CD14-positive monocyte (primary cell): Measurements from ENCODE around the gene FOXI3. TPM values are rescaled to one million over a fixed set of nuclear protein-coding genes. Genes with fewer than 3 reads are reported as not detected.

Source experiments
- DNase-seq, 3 donors: peaks; one replicate each; pipeline ENCODE4 v3.0.0-alpha.2; 2011 to 2022
- H2AFZ ChIP-seq: 2 replicates; pipeline ENCODE4 v1.6.0; 2012; ENCODE audit warnings: mild to moderate bottlenecking, low read depth, low read length, inconsistent platforms; ENCODE audit not compliant: insufficient read depth, poor library complexity, severe bottlenecking
- H3K27ac ChIP-seq, 2 donors: 1 replicate in 1 of 2; 2 replicates in 1 of 2; pipeline ENCODE4 v1.5.1; 2012 to 2013; ENCODE audit warnings: low read length in 2 of 2, control low read depth in 1 of 2, inconsistent platforms in 1 of 2, low read depth in 1 of 2, mild to moderate bottlenecking in 1 of 2
- H3K27me3 ChIP-seq, 2 donors: one replicate each; pipeline versions ENCODE4 v1.6.0 to v1.6.1; 2011 to 2013; ENCODE audit warnings: low read length in 2 of 2; ENCODE audit not compliant: control insufficient read depth in 2 of 2, insufficient read depth in 2 of 2
- H3K36me3 ChIP-seq, 2 donors: replicated peaks in 1 of 2; 1 replicate in 1 of 2; 2 replicates in 1 of 2; pipeline versions ENCODE4 v1.5.1 to v1.6.1; 2012 to 2013; ENCODE audit warnings: low read length in 2 of 2, control low read depth in 1 of 2, inconsistent platforms in 1 of 2, mild to moderate bottlenecking in 1 of 2; ENCODE audit not compliant: insufficient read depth in 2 of 2, control insufficient read depth in 1 of 2
- H3K4me1 ChIP-seq, 2 donors: 1 replicate in 1 of 2; 2 replicates in 1 of 2; pipeline versions ENCODE4 v1.5.1 to v1.6.1; 2012 to 2013; ENCODE audit warnings: low read length in 2 of 2, control low read depth in 1 of 2, inconsistent platforms in 1 of 2, mild to moderate bottlenecking in 1 of 2, moderate library complexity in 1 of 2; ENCODE audit not compliant: insufficient read depth in 2 of 2, control insufficient read depth in 1 of 2
- H3K4me2 ChIP-seq: replicated peaks from 2 replicates; pipeline ENCODE3; 2012; ENCODE audit warnings: low read length, moderate library complexity, mild to moderate bottlenecking; ENCODE audit not compliant: poor library complexity, severe bottlenecking; ENCODE audit errors: extremely low read depth
- H3K4me3 ChIP-seq, 3 experiments: fragments of 200-600 bp in 1 of 3; sonication (generic) in 1 of 3; replicated peaks in 1 of 3; 1 replicate in 2 of 3; 2 replicates in 1 of 3; pipeline ENCODE4 v1.5.1; 2011 to 2013; ENCODE audit warnings: low read length in 3 of 3, mild to moderate bottlenecking in 3 of 3, control low read depth in 2 of 3, low read depth in 2 of 3, inconsistent platforms in 1 of 3, moderate library complexity in 1 of 3
- H3K79me2 ChIP-seq: 2 replicates; pipeline ENCODE4 v1.6.0; 2012; ENCODE audit warnings: mild to moderate bottlenecking, control low read depth, inconsistent platforms, low read length, moderate library complexity; ENCODE audit not compliant: insufficient read depth
- H3K9ac ChIP-seq: 2 replicates; pipeline ENCODE4 v1.6.0; 2017; ENCODE audit warnings: low read length, mild to moderate bottlenecking; ENCODE audit not compliant: insufficient read depth, poor library complexity, severe bottlenecking
- H3K9me3 ChIP-seq, 2 donors: replicated peaks in 1 of 2; 1 replicate in 1 of 2; 2 replicates in 1 of 2; pipeline versions ENCODE4 v1.5.1 to v1.6.1; 2012 to 2013; ENCODE audit warnings: low read length in 2 of 2, control low read depth in 1 of 2; ENCODE audit not compliant: control insufficient read depth in 1 of 2, insufficient read depth in 1 of 2
- H4K20me1 ChIP-seq: 2 replicates; pipeline ENCODE4 v1.6.0; 2012; ENCODE audit warnings: mild to moderate bottlenecking, low read length, control low read depth, moderate library complexity; ENCODE audit not compliant: insufficient read depth
- H3K27ac Mint-ChIP-seq, 7 donors: one replicate each; pipeline ENCODE4 v1.8.0; 2020; ENCODE audit warnings: mild to moderate bottlenecking in 7 of 7, mixed read lengths in 7 of 7, moderate library complexity in 6 of 7, inconsistent platforms in 2 of 7
- H3K27me3 Mint-ChIP-seq, 3 donors: one replicate each; pipeline ENCODE4 v1.8.0; 2021 to 2022; ENCODE audit warnings: low read depth in 3 of 3, mild to moderate bottlenecking in 3 of 3, mixed read lengths in 3 of 3, moderate library complexity in 3 of 3, inconsistent platforms in 1 of 3
- H3K36me3 Mint-ChIP-seq, 2 donors: one replicate each; pipeline ENCODE4 v1.8.0; 2020; ENCODE audit warnings: mixed read lengths in 2 of 2, inconsistent platforms in 1 of 2, mild to moderate bottlenecking in 1 of 2
- H3K4me1 Mint-ChIP-seq: one replicate; pipeline ENCODE4 v1.8.0; 2020; ENCODE audit warnings: mild to moderate bottlenecking, mixed read lengths
- H3K4me3 Mint-ChIP-seq, 2 donors: one replicate each; pipeline ENCODE4 v1.8.0; 2020; ENCODE audit warnings: mild to moderate bottlenecking in 2 of 2, mixed read lengths in 2 of 2, moderate library complexity in 1 of 2
- H3K9me3 Mint-ChIP-seq, 7 donors: one replicate each; pipeline ENCODE4 v1.8.0; 2020 to 2022; ENCODE audit warnings: mixed read lengths in 7 of 7, mild to moderate bottlenecking in 6 of 7, moderate library complexity in 6 of 7, inconsistent platforms in 2 of 7
- WGBS: methylation state at CpG from one replicate; pipeline ENCODE4 v1.1.5; 2013; ENCODE audit warnings: missing lambda C conversion rate; ENCODE audit not compliant: insufficient coverage; 5-methylcytosine and 5-hydroxymethylcytosine counted together
- intact Hi-C, 2 donors: fragments of 100-400 bp; cut with micrococcal nuclease; formaldehyde crosslinking; loops; one replicate each; pipeline versions ENCODE4 v1.15.0 to v1.15.1; 2023
- polyA plus RNA-seq, 3 donors: library from polyadenylated mRNA; depleted of rRNA in 1 of 3; unstranded in 2 of 3; stranded (reverse) in 1 of 3; fragments of 300-500 nt in 2 of 3; fragments of >200 nt in 1 of 3; fragmentation: Illumina TruSeq in 2 of 3; gene quantifications; 1 replicate in 2 of 3; 2 replicates in 1 of 3; pipeline ENCODE4 v1.2.3, GENCODE V29; 2012 to 2021
- TF ChIP-seq, protein P1 (sequence below): fragments of 200-600 bp; IDR thresholded peaks from one replicate; pipeline ENCODE4 v1.8.0; 2022; ENCODE audit warnings: antibody characterized with exemption, mild to moderate bottlenecking

FOXI3 gene
- polyA plus RNA-seq, 3 donors = not detected

GRCh38 chr2:88492002-88492401 lies 39.5 kb upstream of the FOXI3 start:
- Histone ChIP-seq H3K36me3 (no peaks in the 10 kb centered on the region), H4K20me1 (no peaks in the 10 kb centered on the region), H3K9ac (no peak overlapping the region), H3K4me2 (no peak overlapping the region), H2AFZ (no peak overlapping the region), H3K4me3 (no peak overlapping the region), H3K27ac (no peak overlapping the region), H3K4me1 (no peaks in the 10 kb centered on the region), H3K9me3 (no peaks in the 10 kb centered on the region), H3K27me3 (no peaks in the 10 kb centered on the region), H3K79me2 (no peaks in the 10 kb centered on the region)
- Mint-ChIP-seq H3K36me3 (no peaks in the 10 kb centered on the region), H3K27ac (no peak overlapping the region), H3K27me3 (peaks cover 4 to 6% (median 4%) of the 10 kb centered on the region in 3 donors), H3K9me3 (peaks cover 0 to 3% (median 0%) of the 10 kb centered on the region in 7 donors), H3K4me1 (no peaks in the 10 kb centered on the region), H3K4me3 (no peak overlapping the region)
- WGBS = 83% methylated on average over 4 of the region's 4 CpGs
- intact Hi-C loops = no loop called here
- TF ChIP-seq, protein P1, sequence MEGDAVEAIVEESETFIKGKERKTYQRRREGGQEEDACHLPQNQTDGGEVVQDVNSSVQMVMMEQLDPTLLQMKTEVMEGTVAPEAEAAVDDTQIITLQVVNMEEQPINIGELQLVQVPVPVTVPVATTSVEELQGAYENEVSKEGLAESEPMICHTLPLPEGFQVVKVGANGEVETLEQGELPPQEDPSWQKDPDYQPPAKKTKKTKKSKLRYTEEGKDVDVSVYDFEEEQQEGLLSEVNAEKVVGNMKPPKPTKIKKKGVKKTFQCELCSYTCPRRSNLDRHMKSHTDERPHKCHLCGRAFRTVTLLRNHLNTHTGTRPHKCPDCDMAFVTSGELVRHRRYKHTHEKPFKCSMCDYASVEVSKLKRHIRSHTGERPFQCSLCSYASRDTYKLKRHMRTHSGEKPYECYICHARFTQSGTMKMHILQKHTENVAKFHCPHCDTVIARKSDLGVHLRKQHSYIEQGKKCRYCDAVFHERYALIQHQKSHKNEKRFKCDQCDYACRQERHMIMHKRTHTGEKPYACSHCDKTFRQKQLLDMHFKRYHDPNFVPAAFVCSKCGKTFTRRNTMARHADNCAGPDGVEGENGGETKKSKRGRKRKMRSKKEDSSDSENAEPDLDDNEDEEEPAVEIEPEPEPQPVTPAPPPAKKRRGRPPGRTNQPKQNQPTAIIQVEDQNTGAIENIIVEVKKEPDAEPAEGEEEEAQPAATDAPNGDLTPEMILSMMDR = no peak
- DNase-seq = no peak

- H3K9ac ChIP-seq = no peak overlapping the region
- H2AFZ ChIP-seq = no peak overlapping the region
- Mint-ChIP-seq H3K27me3 (peaks cover 2 to 5% (median 3%) of the 10 kb centered on the region in 3 donors), H3K36me3 (no peaks in the 10 kb centered on the region), H3K4me1 (no peaks in the 10 kb centered on the region), H3K9me3 (peaks cover 0 to 1% (median 0%) of the 10 kb centered on the region in 7 donors), H3K27ac (no peak overlapping the region), H3K4me3 (no peak overlapping the region)
- no peaks in the 10 kb centered on the region for H3K4me1 ChIP-seq
- no peaks in the 10 kb centered on the region for H3K79me2 ChIP-seq
- no peak for DNase-seq
- WGBS = no CpG with 5 or more reads among the region's 2 CpGs
- H3K27me3 ChIP-seq = no peaks in the 10 kb centered on the region
- TF ChIP-seq, protein P1 = no peak
- H3K4me3 ChIP-seq = no peak overlapping the region
- H3K9me3 ChIP-seq = no peaks in the 10 kb centered on the region
- intact Hi-C loops = no loop called here
- no peaks in the 10 kb centered on the region for H3K36me3 ChIP-seq
- no peak overlapping the region for H3K4me2 ChIP-seq
- H4K20me1 ChIP-seq = no peaks in the 10 kb centered on the region
- H3K27ac ChIP-seq = no peak overlapping the region
These were observed 36.7 kb upstream of the FOXI3 start for GRCh38 chr2:88489181-88489580.
